Brain pericyte (primary cell): Measurements from ENCODE around the gene MRPS5.
"Not testable (repeated sequence)": the region's sequence is repeated elsewhere in the genome, so short reads cannot be mapped to it uniquely, and the experiment has no call there.

ENCODE experiments used
- DNase-seq: peaks from one replicate; pipeline ENCODE4 v3.0.0-alpha.2; 2012; ENCODE audit warnings: low read depth, low spot score

The MRPS5 gene

GRCh38 chr2:95047629-95048510, 73.7 kb downstream of the MRPS5 start:
- DNase-seq: no peak

DNA sequence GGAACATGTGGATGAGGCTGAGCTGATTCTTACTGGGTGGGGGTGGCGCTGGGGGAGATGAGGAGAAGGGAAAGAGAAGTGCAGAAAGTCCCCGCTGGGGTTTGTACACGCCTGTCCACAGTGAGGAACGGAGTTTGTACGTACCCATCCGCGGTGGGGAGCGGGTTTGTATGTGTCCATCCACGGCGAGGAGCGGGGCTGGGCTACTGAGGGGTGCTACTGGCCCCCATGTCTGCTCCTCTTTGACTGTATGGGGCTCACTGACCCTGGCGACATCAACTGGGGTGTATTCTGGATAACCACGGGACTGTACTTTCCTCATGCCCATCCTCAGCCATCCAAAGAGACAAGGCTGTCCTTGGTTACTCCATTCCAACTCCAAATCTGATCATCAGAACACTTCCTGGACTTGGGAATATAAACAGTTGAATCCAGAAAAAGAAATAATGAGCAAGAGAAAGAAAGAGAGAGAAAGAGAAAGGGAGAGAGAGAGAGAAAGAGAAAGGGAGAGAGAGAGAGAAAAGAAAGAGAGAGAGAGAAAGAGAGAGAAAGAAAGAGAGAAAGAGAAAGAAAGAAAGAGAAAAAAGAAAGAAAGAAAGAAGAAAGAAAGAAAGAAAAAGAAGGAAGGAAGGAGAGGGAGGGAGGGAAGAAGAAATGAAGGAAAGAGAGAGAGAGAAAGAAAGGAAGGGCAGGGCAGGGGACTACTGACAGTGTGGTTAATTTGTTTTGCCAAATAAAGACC, 75.1 kb downstream of the MRPS5 start:
- DNase-seq: no peak

DNA sequence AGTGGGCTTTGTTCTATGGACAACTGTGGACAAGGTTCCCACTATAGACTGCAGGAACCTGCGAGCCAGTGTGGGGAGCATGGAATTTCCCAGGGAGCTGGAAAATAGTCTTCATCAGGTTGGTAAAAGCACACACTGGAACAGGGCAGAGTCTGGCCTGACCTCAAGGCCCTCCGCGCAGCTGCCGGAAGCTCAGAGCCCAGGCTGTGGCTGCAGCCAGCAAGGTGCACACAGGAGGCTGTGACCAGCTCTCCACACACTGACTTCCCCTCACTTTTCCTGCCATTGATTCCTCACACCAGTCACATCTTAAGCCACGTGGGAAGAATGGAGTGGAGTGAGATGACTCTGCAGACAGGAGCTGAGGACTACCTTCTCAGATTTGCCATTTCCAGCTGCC, 77.0 kb downstream of the MRPS5 start:
- no peak for DNase-seq

- no peak for DNase-seq
Observed at GRCh38 chr2:95043300-95044093, 78.1 kb downstream of the MRPS5 start.

- no peak for DNase-seq
Observed at GRCh38 chr2:95042472-95043271, 78.9 kb downstream of the MRPS5 start.

GRCh38 chr2:95041824-95042442, 79.7 kb downstream of the MRPS5 start:
- DNase-seq: no peak

GRCh38 chr2:95041060-95041823, 80.4 kb downstream of the MRPS5 start:
- no peak for DNase-seq

DNA sequence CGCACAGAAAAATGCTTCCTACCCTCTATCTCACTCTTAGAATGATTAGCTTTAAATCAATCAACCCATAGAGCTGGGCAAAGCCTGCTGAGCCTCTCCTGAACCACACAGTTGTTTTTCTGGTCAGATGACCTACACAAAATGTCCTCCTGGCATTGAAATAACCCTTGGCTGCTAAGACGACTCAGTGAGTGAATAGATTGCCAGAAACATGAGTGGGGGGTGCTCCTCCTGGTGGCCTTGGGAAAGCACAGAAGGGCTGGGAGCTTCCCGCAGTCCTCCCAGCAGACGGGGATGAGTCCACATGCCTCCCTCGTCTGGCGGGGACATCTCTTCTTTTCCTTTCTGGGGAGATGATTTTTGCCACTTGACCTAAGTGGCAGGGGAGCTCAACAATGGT, 81.2 kb downstream of the MRPS5 start:
- DNase-seq: no peak

GRCh38 chr2:95039978-95040377, 81.6 kb downstream of the MRPS5 start:
- DNase-seq: no peak

- DNase-seq: no peak
Observed at GRCh38 chr2:95039363-95039762, 82.2 kb downstream of the MRPS5 start.

GRCh38 chr2:95038635-95039298, 82.8 kb downstream of the MRPS5 start:
- no peak for DNase-seq

DNA sequence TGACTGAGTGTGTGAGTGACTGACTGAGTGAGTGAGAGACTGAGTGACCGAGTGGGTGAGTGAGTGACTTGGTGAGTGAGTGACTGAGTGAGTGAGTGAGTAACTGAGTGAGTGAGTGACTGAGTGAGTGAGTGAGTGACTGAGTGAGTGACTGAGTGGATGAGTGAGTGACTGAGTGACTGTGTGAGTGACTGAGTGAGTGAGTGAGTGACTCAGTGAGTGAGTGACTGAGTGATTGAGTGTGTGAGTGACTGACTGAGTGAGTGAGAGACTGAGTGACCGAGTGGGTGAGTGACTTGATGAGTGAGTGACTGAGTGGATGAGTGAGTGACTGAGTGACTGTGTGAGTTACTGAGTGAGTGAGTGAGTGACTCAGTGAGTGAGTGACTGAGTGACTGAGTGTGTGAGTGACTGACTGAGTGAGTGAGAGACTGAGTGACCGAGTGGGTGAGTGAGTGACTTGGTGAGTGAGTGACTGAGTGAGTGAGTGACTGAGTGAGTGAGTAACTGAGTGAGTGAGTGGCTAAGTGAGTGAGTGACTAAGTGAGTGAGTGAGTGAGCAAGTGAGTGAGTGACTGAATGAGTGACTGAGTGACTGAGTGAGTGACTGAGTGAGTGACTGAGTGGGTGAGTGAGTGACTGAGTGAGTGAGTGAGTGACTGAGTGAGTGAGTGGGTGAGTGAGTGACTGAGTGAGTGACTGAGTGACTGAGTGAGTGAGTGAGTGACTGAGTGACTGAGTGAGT, 83.6 kb downstream of the MRPS5 start:
- DNase-seq: not testable (repeated sequence)

DNA sequence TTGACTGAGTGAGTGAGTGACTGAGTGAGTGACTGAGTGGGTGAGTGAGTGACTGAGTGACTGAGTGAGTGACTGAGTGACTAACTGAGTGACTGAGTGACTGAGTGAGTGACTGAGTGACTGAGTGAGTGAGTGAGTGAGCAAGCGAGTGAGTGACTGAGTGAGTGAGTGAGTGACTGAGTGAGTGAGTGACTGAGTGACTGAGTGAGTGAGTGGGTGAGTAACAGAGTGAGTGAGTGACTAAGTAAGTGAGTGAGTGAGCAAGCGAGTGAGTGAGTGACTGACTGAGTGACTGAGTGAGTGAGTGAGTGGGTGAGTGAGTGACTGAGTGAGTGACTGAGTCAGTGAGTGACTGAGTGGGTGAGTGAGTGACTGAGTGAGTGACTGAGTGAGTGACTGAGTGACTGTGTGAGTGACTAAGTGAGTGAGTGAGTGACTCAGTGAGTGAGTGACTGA, 84.2 kb downstream of the MRPS5 start:
- DNase-seq: no peak

GRCh38 chr2:95036596-95037383, 84.8 kb downstream of the MRPS5 start:
- DNase-seq: no peak
